Natural killer cell (primary cell): Measurements from ENCODE around the gene KIF15. TPM values are rescaled to one million over a fixed set of nuclear protein-coding genes. Genes with fewer than 3 reads are reported as not detected.

ENCODE experiments used
- ATAC-seq, 3 donors: fragments of 150-1000 bp in 2 of 3; fragments of 200-7000 bp in 1 of 3; cut with Tn5 transposase; 1 replicate in 1 of 3; 2 replicates in 2 of 3; pipeline ENCODE4 v1.10.0; 2021; ENCODE audit warnings: mild to moderate bottlenecking in 2 of 3, moderate library complexity in 2 of 3
- DNase-seq, 2 donors: peaks; one replicate each; pipeline versions ENCODE4 v3.0.0 to v3.0.0-alpha.2; 2013 to 2021; ENCODE audit warnings: mixed read lengths in 1 of 2
- H3K27ac ChIP-seq: one replicate; pipeline ENCODE4 v1.5.1; 2013; ENCODE audit warnings: mild to moderate bottlenecking, low read length
- H3K27me3 ChIP-seq: one replicate; pipeline ENCODE4 v1.6.1; 2013; ENCODE audit warnings: low read length; ENCODE audit not compliant: control insufficient read depth, insufficient read depth
- H3K36me3 ChIP-seq: one replicate; pipeline ENCODE4 v1.6.1; 2013; ENCODE audit warnings: low read length; ENCODE audit not compliant: control insufficient read depth, insufficient read depth
- H3K4me1 ChIP-seq: one replicate; pipeline ENCODE4 v1.6.1; 2013; ENCODE audit warnings: low read length; ENCODE audit not compliant: control insufficient read depth, insufficient read depth
- H3K4me3 ChIP-seq: one replicate; pipeline ENCODE4 v1.5.1; 2013; ENCODE audit warnings: low read length
- H3K9me3 ChIP-seq: one replicate; pipeline ENCODE4 v1.6.1; 2013; ENCODE audit warnings: low read length; ENCODE audit not compliant: control insufficient read depth, insufficient read depth
- H3K27ac Mint-ChIP-seq, 2 donors: one replicate each; pipeline ENCODE4 v1.8.0; 2022; ENCODE audit warnings: mild to moderate bottlenecking in 2 of 2, mixed read lengths in 2 of 2, moderate library complexity in 1 of 2
- H3K27me3 Mint-ChIP-seq, 2 donors: one replicate each; pipeline ENCODE4 v1.8.0; 2022; ENCODE audit warnings: low read depth in 2 of 2, mixed read lengths in 2 of 2
- H3K36me3 Mint-ChIP-seq: one replicate; pipeline ENCODE4 v1.8.0; 2022; ENCODE audit warnings: mixed read lengths
- H3K4me1 Mint-ChIP-seq, 2 donors: one replicate each; pipeline ENCODE4 v1.8.0; 2022; ENCODE audit warnings: mixed read lengths in 2 of 2
- H3K4me3 Mint-ChIP-seq: one replicate; pipeline ENCODE4 v1.8.0; 2022; ENCODE audit warnings: mild to moderate bottlenecking, moderate library complexity, mixed read lengths
- H3K9me3 Mint-ChIP-seq, 2 donors: one replicate each; pipeline ENCODE4 v1.8.0; 2022; ENCODE audit warnings: mixed read lengths in 2 of 2
- CTCF ChIP-seq: fragments of 200-600 bp; IDR thresholded peaks from one replicate; pipeline ENCODE4 v1.8.0; 2022; ENCODE audit warnings: antibody characterized with exemption
- WGBS: methylation state at CpG from one replicate; pipeline ENCODE4 v1.1.7; 2013; ENCODE audit warnings: missing lambda C conversion rate; ENCODE audit not compliant: insufficient coverage; 5-methylcytosine and 5-hydroxymethylcytosine counted together
- intact Hi-C: fragments of 100-400 bp; cut with micrococcal nuclease; formaldehyde crosslinking; loops from one replicate; pipeline ENCODE4 v1.14.2; 2022
- total RNA-seq, 4 donors: library from RNA; stranded (reverse); fragments of 120-200 nt in 1 of 4; gene quantifications; one replicate each; pipeline versions ENCODE4 v1.2.3 to v1.2.4, GENCODE V29; 2013 to 2022

The KIF15 gene
- total RNA-seq, 3 donors from 2014 or later (not counting 1 experiment from before 2014, with no cell fraction given): 0.80 to 1.6 (median 0.99) TPM

- intact Hi-C loops: loop anchor here (5.0 to 10.0 kb wide), 2 partner anchors 50 to 428 kb away; partner anchors contain the start of genes TCAIM and ZNF502
- no peak overlapping the region for H3K27ac ChIP-seq
Observed at GRCh38 chr3:44762690-44763089, 1.1 kb downstream of the KIF15 start.

GRCh38 chr3:44764248-44764647 lies 2.7 kb downstream of the KIF15 start:
- Histone ChIP-seq H3K36me3 (no peaks in the 10 kb centered on the region), H3K27ac (no peak overlapping the region), H3K27me3 (no peaks in the 10 kb centered on the region), H3K4me3 (no peak overlapping the region), H3K4me1 (peaks cover 13% of the 10 kb centered on the region), H3K9me3 (no peaks in the 10 kb centered on the region)
- Mint-ChIP-seq H3K27ac (no peak overlapping the region), H3K9me3 (no peaks in the 10 kb centered on the region), H3K4me3 (no peak overlapping the region), H3K27me3 (no peaks in the 10 kb centered on the region), H3K4me1 (peaks cover 21 to 25% of the 10 kb centered on the region in 2 donors), H3K36me3 (no peaks in the 10 kb centered on the region)
- TF ChIP-seq CTCF: no peak
- intact Hi-C loops: loop anchor here (5.0 to 10.0 kb wide), 2 partner anchors 52 to 429 kb away; partner anchors contain the start of genes TCAIM and ZNF502
- DNase-seq: no peak
- no peak for ATAC-seq

More at GRCh38 chr3:44762690-44763089, 1.1 kb downstream of the KIF15 start:
- WGBS: 70% methylated on average over 5 of the region's 5 CpGs
- Mint-ChIP-seq H3K9me3 (peaks cover 0 to 3% of the 10 kb centered on the region in 2 donors), H3K36me3 (no peaks in the 10 kb centered on the region), H3K27me3 (no peaks in the 10 kb centered on the region), H3K4me3 (peak overlapping the region; percentile 93), H3K4me1 (peaks cover 21 to 29% of the 10 kb centered on the region in 2 donors), H3K27ac (peak overlapping the region; percentile 89 to 90)
- H3K4me3 ChIP-seq: no peak overlapping the region
- no peaks in the 10 kb centered on the region for H3K9me3 ChIP-seq
- peaks cover 13% of the 10 kb centered on the region for H3K4me1 ChIP-seq
- no peaks in the 10 kb centered on the region for H3K36me3 ChIP-seq
- TF ChIP-seq CTCF: no peak
- ATAC-seq (no peak), DNase-seq (no peak)
- no peaks in the 10 kb centered on the region for H3K27me3 ChIP-seq

GRCh38 chr3:44771424-44772098 lies 10.0 kb downstream of the KIF15 start:
- Mint-ChIP-seq H3K36me3 (peaks cover 22% of the 10 kb centered on the region), H3K4me3 (no peak overlapping the region), H3K9me3 (peaks cover 3% of the 10 kb centered on the region in 2 donors), H3K27ac (no peak overlapping the region), H3K27me3 (no peaks in the 10 kb centered on the region), H3K4me1 (no peaks in the 10 kb centered on the region)
- Histone ChIP-seq H3K27me3 (no peaks in the 10 kb centered on the region), H3K4me1 (no peaks in the 10 kb centered on the region), H3K27ac (no peak overlapping the region), H3K9me3 (peaks cover 3% of the 10 kb centered on the region), H3K36me3 (no peaks in the 10 kb centered on the region), H3K4me3 (no peak overlapping the region)
- DNase-seq (no peak), ATAC-seq (no peak)
- whole genome bisulfite sequencing: no CpG with 5 or more reads among the region's 1 CpG
- no peak for TF ChIP-seq CTCF
- intact Hi-C loops: no loop called here

- Mint-ChIP-seq H3K4me3 (no peak overlapping the region), H3K9me3 (peaks cover 3% of the 10 kb centered on the region in 2 donors), H3K36me3 (peaks cover 22% of the 10 kb centered on the region), H3K27ac (no peak overlapping the region), H3K4me1 (no peaks in the 10 kb centered on the region), H3K27me3 (no peaks in the 10 kb centered on the region)
- no peaks in the 10 kb centered on the region for H3K27me3 ChIP-seq
- no peaks in the 10 kb centered on the region for H3K4me1 ChIP-seq
- intact Hi-C loops: no loop called here
- no peak overlapping the region for H3K4me3 ChIP-seq
- no peak overlapping the region for H3K27ac ChIP-seq
- WGBS: 100% methylated on average over 1 of the region's 1 CpG
- peaks cover 3% of the 10 kb centered on the region for H3K9me3 ChIP-seq
- DNase-seq: no peak
- TF ChIP-seq CTCF: no peak
- no peak for ATAC-seq
- H3K36me3 ChIP-seq: no peaks in the 10 kb centered on the region
Observed at GRCh38 chr3:44772099-44772442, 10.5 kb downstream of the KIF15 start.
